OCI-LY7 (cell line): Measurements from ENCODE around the gene FANCE.

ENCODE experiments used
- CTCF ChIP-seq: fragments of 200-600 bp; sonication (generic); conservative IDR thresholded peaks from 2 replicates; pipeline ENCODE4 v1.5.1; 2014; ENCODE audit warnings: mild to moderate bottlenecking, antibody characterized with exemption, low read length, moderate library complexity, mixed read lengths
- EZH2phosphoT487 ChIP-seq: fragments of 200-600 bp; sonication (generic); IDR thresholded peaks from 2 replicates; pipeline ENCODE4 v1.6.1; 2018; ENCODE audit warnings: low read depth, borderline replicate concordance, mild to moderate bottlenecking, mixed run types, antibody characterized with exemption, low read length, moderate library complexity, mixed read lengths

DNA sequence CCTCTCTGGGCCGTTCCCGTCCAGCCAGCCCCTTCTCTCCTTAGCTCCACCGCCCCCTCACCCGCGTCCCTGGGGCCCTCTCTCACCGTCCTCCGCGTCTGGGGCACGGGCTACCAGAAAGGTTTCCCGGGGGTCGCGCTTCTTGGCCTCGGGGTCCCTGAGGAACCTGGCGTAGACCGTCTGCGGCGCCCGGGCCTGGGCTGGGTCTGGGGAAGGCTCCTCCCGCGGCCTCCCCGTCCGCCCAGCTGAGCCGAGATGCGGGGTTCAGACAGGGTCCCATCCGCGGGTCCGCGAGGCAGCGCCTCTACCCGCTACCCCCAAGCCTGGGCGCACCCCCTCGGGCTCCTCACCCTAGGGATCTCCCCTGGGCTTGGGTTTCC, 59.4 kb downstream of the FANCE start:
- TF ChIP-seq CTCF (no peak), EZH2phosphoT487 (no peak)
